ENCODE data around the gene ABHD8.

ABHD8 gene

DNA sequence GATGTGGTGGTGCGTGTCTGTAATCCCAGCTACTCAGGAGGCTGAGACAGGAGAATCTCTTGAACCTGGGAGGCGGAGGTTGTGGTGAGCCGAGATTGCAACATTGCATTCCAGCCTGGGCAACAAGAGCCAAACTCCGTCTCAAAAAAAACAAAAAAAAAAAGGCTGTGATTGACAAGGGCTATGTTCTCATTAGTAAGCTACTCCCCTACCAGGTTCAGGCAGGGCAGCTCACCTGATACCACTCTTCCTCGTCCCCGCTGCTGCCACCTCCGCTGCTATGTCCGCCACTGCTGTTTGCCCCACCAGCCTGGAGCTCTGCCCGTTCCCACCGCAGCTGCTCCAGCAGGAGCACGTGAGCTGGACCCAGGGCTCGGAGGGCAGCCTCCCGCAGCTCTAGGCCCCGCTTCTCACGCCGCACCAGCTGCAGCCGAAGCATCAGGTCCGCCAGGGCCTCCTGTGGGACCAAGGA is 48.0 kb downstream of the ABHD8 start:
- TF ChIP-seq POLR2AphosphoS5 (IDR thresholded peaks at IDR 0.05; ENCODE audit: low read depth, low read length) (no peak), TAF1 (IDR thresholded peaks at IDR 0.05; ENCODE audit: borderline replicate concordance, insufficient read depth, low read length) (no peak), FOXP2 (optimal IDR thresholded peaks at IDR 0.05; ENCODE audit: borderline replicate concordance, extremely low read depth, extremely low read length, insufficient read depth) (no peak), REST (IDR thresholded peaks at IDR 0.05; ENCODE audit: insufficient read depth in 1 of 2, low read depth in 2 of 2, low read length in 2 of 2) (no peak), SIN3A (IDR thresholded peaks at IDR 0.05; ENCODE audit: borderline replicate concordance, insufficient read depth, low read length) (no peak)

- TF ChIP-seq TAF1 (IDR thresholded peaks at IDR 0.05; ENCODE audit: borderline replicate concordance, insufficient read depth, low read length) = no peak
- TF ChIP-seq SIN3A (IDR thresholded peaks at IDR 0.05; ENCODE audit: borderline replicate concordance, insufficient read depth, low read length) = no peak
These were observed 48.6 kb downstream of the ABHD8 start for GRCh38 chr19:17254636-17255035.

GRCh38 chr19:17249887-17250548 is 53.2 kb downstream of the ABHD8 start:
- TF ChIP-seq FOXP2 (optimal IDR thresholded peaks at IDR 0.05; ENCODE audit: borderline replicate concordance, extremely low read depth, extremely low read length, insufficient read depth) = no peak
- no peak for TF ChIP-seq SIN3A (IDR thresholded peaks at IDR 0.05; ENCODE audit: borderline replicate concordance, insufficient read depth, low read length)
- TF ChIP-seq REST (IDR thresholded peaks at IDR 0.05; ENCODE audit: insufficient read depth in 1 of 2, low read depth in 2 of 2, low read length in 2 of 2) = no peak
- TF ChIP-seq POLR2AphosphoS5 (IDR thresholded peaks at IDR 0.05; ENCODE audit: low read depth, low read length) = no peak
- no peak for TF ChIP-seq TAF1 (IDR thresholded peaks at IDR 0.05; ENCODE audit: borderline replicate concordance, insufficient read depth, low read length)

GRCh38 chr19:17248011-17248776 is 55.0 kb downstream of the ABHD8 start:
- TF ChIP-seq SIN3A (IDR thresholded peaks at IDR 0.05; ENCODE audit: borderline replicate concordance, insufficient read depth, low read length) (no peak), FOXP2 (optimal IDR thresholded peaks at IDR 0.05; ENCODE audit: borderline replicate concordance, extremely low read depth, extremely low read length, insufficient read depth) (no peak), REST (IDR thresholded peaks at IDR 0.05; ENCODE audit: insufficient read depth in 1 of 2, low read depth in 2 of 2, low read length in 2 of 2) (no peak), TAF1 (IDR thresholded peaks at IDR 0.05; ENCODE audit: borderline replicate concordance, insufficient read depth, low read length) (no peak), POLR2AphosphoS5 (IDR thresholded peaks at IDR 0.05; ENCODE audit: low read depth, low read length) (no peak)

DNA sequence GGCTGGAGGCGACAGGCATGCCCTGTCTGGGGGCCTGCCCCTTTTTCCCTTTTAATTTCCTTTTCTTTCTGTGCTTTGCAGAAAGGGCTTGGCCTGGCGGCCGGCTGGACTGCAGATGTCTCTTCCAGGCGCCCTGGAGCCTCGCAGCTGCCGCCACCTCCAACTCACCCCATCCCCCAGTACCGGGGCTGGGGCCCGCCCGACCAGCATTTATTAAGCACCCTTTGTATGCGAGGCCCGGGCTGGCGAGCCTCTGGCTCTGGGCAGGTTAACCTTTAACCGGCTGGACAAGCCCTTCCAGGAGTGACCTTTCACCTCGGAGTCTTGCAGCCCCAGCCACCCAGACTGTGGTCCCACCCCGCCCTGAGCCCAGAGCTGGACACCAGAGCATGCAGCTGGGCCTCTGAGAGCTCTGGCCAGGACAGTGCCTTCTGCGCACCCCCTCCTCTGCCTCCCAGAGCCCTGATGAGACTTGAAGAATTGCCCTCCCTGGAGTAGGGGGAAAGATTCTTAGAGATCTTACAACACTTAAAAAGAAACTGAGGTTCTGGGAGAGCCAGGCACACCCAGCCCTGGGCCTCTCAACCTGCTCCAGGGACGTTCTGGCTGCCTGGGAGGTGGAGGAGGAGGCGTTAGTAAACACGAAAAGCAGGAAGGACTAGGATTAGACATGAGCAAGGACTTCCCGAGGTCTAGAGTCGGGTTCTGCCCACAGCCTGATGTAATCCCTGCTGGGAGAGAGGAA is 56.4 kb downstream of the ABHD8 start:
- TF ChIP-seq TAF1 (IDR thresholded peaks at IDR 0.05; ENCODE audit: borderline replicate concordance, insufficient read depth, low read length) (no peak), POLR2AphosphoS5 (IDR thresholded peaks at IDR 0.05; ENCODE audit: low read depth, low read length) (no peak), SIN3A (IDR thresholded peaks at IDR 0.05; ENCODE audit: borderline replicate concordance, insufficient read depth, low read length) (0 out of 2 replicates have a peak, but pooled peaks have one; percentile 5), REST (IDR thresholded peaks at IDR 0.05; ENCODE audit: insufficient read depth in 1 of 2, low read depth in 2 of 2, low read length in 2 of 2) (no peak), FOXP2 (optimal IDR thresholded peaks at IDR 0.05; ENCODE audit: borderline replicate concordance, extremely low read depth, extremely low read length, insufficient read depth) (peak; percentile 28)
